ENCODE data around the gene FUCA2. TPM values are rescaled to one million over a fixed set of nuclear protein-coding genes. Genes with fewer than 3 reads are reported as not detected.

The FUCA2 gene
- total RNA-seq, 5 donors from 2014 or later (not counting 1 experiment from before 2014, with no cell fraction given) = 4.6 to 9.0 (median 7.1) TPM

DNA sequence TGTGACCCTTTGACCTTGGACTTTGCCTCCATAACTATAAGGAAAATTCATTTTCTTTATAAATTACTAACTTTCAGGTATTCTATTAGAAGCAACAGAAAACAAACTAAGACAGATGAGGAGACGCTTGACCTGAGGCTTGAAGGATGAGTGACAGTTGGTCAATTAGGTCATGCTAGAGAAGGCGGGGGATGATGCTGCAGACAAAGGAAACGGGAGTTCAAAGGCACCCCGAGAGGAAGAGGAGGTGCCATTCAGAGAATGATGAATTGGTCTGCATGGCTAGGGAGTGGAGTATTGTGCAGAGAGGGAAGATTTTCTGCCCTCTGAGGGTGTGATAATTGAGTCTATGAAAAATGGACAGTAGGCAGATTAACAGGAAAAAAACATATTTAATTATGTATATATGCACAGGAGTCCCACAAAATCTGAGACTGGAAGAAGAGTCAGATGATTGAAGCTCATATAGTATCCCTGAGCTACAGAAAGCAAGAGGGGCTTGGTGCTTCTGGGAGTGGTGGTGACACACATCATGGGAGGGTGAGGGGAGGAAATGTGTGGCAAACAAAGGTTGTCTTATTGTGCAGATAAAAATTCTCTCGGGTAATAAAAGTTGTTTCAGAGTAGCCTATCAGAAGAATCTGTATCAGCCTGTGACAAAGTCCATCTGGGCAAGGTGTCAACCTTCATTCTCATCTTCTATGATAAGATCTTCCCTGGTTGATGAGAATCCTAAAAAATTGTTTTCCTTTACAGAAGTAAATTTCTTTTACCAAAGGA lies 20.4 kb upstream of the FUCA2 start:
- H3K27ac Mint-ChIP-seq = no peak overlapping the region
- CTCF ChIA-PET = no interaction called here
- POLR2A ChIA-PET = no interaction called here
- H3K36me3 Mint-ChIP-seq = no peaks in the 10 kb centered on the region
- peaks cover 15 to 32% (median 19%) of the 10 kb centered on the region in 3 donors for H3K4me1 Mint-ChIP-seq
- 10% methylated on average over 4 of the region's 5 CpGs for WGBS (ENCODE audit: insufficient coverage)
- peaks cover 10 to 22% of the 10 kb centered on the region in 2 experiments for H3K4me1 ChIP-seq (ENCODE audit: control insufficient read depth in 1 of 2, extremely low read depth in 1 of 2, insufficient read depth in 2 of 2, low read length in 2 of 2)
- H3K9me3 ChIP-seq = no peaks in the 10 kb centered on the region
- no peaks in the 10 kb centered on the region for H3K36me3 ChIP-seq (ENCODE audit: control insufficient read depth in 2 of 2, extremely low read depth in 1 of 2, insufficient read depth in 1 of 2, low read length in 1 of 2)
- H3K4me3 ChIP-seq (ENCODE audit: control insufficient read depth in 1 of 2, extremely low read depth in 1 of 2, low read length in 1 of 2) = no peak overlapping the region
- H3K27me3 Mint-ChIP-seq = no peaks in the 10 kb centered on the region
- no peak for ATAC-seq (replicated peaks in 1 of 4)
- no peak overlapping the region for H3K4me3 Mint-ChIP-seq
- H3K9me3 Mint-ChIP-seq = no peaks in the 10 kb centered on the region
- no peak for DNase-seq
- H3K27ac ChIP-seq (ENCODE audit: low read length) = no peak overlapping the region
- no peaks in the 10 kb centered on the region for H3K27me3 ChIP-seq (replicated peaks in 1 of 2; ENCODE audit: control insufficient read depth in 2 of 2, extremely low read depth in 1 of 2, insufficient read depth in 2 of 2, low read length in 1 of 2)

DNA sequence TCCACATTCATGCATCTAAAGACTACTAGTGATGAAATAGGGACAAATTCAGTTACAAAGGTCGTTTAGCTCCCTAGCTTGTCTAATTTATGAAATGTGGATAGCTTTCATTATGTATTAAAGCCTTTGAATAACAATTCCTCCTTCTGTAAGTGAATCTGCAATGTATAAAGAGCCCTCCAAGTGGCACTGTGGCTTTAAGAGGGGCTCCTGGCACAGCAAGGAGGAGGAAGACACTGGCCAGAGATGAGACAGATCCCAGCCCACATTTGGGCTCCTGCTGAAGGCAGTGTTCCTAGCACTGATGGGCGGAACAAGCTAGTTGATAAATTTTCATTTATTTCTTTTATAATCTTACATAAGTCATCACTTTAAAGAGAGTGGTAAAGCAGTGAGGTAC lies 17.6 kb upstream of the FUCA2 start:
- Histone ChIP-seq H3K36me3 (ENCODE audit: control insufficient read depth in 2 of 2, extremely low read depth in 1 of 2, insufficient read depth in 1 of 2, low read length in 1 of 2) (no peaks in the 10 kb centered on the region), H3K27me3 (replicated peaks in 1 of 2; ENCODE audit: control insufficient read depth in 2 of 2, extremely low read depth in 1 of 2, insufficient read depth in 2 of 2, low read length in 1 of 2) (no peaks in the 10 kb centered on the region), H3K9me3 (no peaks in the 10 kb centered on the region), H3K27ac (ENCODE audit: low read length) (peak overlapping the region; percentile 74), H3K4me3 (ENCODE audit: control insufficient read depth in 1 of 2, extremely low read depth in 1 of 2, low read length in 1 of 2) (no peak overlapping the region), H3K4me1 (ENCODE audit: control insufficient read depth in 1 of 2, extremely low read depth in 1 of 2, insufficient read depth in 2 of 2, low read length in 2 of 2) (peaks cover 10 to 11% of the 10 kb centered on the region in 2 experiments)
- DNase-seq (peak in 1 of 35 experiments; percentile 32), ATAC-seq (replicated peaks in 1 of 4) (peak; percentile 36 to 62 (median 54))
- Mint-ChIP-seq H3K9me3 (no peaks in the 10 kb centered on the region), H3K27me3 (no peaks in the 10 kb centered on the region), H3K4me1 (peaks cover 14 to 17% (median 15%) of the 10 kb centered on the region in 3 donors), H3K27ac (peak overlapping the region; percentile 97 to 99), H3K4me3 (peak overlapping the region in 1 of 3 donors; percentile 47), H3K36me3 (no peaks in the 10 kb centered on the region)
- CTCF ChIA-PET = interaction anchor here (0.6 to 1.5 kb wide), 4 partner anchors 9 to 235 kb away, joined by 3 to 10 read pairs (median 5); no protein-coding TSS in a partner anchor
- POLR2A ChIA-PET = interaction anchor here (0.6 kb wide), 2 partner anchors 8 to 117 kb away, joined by 3 read pairs; no protein-coding TSS in a partner anchor
- WGBS (ENCODE audit: insufficient coverage) = no CpG with 5 or more reads among the region's 2 CpGs

DNA sequence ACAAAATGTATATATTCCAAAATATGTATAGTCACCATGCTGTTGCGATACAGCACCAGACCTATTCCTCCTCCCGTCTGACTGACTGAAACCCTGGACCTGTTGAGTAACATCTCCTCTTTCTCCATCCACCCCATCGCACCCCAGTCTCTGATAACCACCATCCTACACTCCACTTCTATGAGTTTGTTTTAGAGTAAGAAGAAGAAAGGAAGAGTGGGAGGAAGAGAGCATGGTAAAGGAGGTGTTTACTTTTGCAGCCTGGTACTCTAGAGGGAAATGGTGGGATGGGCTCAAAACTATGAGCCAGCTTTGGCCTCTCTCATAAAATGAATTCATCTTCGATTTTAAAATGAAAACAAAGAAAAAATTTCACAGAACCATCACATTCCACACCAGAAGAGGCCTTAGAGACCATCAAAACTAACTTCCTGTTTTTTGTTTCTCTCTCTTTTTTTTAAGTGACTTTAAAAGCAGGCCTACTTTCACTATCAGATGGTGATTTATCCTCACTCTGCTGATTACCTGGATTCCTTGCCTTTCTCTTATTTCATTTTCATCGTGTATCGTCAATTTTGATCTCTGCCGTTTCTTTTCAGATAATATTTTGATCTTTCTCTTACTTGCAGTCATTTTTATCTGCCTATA lies 16.8 kb upstream of the FUCA2 start:
- peak in 1 of 35 experiments; percentile 35 for DNase-seq
- POLR2A ChIA-PET = interaction anchor here in 1 of 2 donors (0.6 kb wide), 1 partner anchor 89 kb away, joined by 3 read pairs; no protein-coding TSS in a partner anchor
- CTCF ChIA-PET = interaction anchor here in 1 of 2 donors (1.4 to 1.5 kb wide), 2 partner anchors 10 to 47 kb away, joined by 7 to 10 read pairs; no protein-coding TSS in a partner anchor
- H3K36me3 Mint-ChIP-seq = peaks cover 7% of the 10 kb centered on the region
- H3K9me3 ChIP-seq = no peaks in the 10 kb centered on the region
- peak overlapping the region; percentile 17 to 47 (median 28) for H3K4me3 Mint-ChIP-seq
- H3K4me1 ChIP-seq (ENCODE audit: control insufficient read depth in 1 of 2, extremely low read depth in 1 of 2, insufficient read depth in 2 of 2, low read length in 2 of 2) = peaks cover 10 to 11% of the 10 kb centered on the region in 2 experiments
- ATAC-seq (replicated peaks in 1 of 4) = peak; percentile 63 to 73 (median 66)
- no peak overlapping the region for H3K4me3 ChIP-seq (ENCODE audit: control insufficient read depth in 1 of 2, extremely low read depth in 1 of 2, low read length in 1 of 2)
- H3K36me3 ChIP-seq (ENCODE audit: control insufficient read depth in 2 of 2, extremely low read depth in 1 of 2, insufficient read depth in 1 of 2, low read length in 1 of 2) = no peaks in the 10 kb centered on the region
- H3K27me3 ChIP-seq (replicated peaks in 1 of 2; ENCODE audit: control insufficient read depth in 2 of 2, extremely low read depth in 1 of 2, insufficient read depth in 2 of 2, low read length in 1 of 2) = no peaks in the 10 kb centered on the region
- H3K9me3 Mint-ChIP-seq = peaks cover 0 to 4% (median 0%) of the 10 kb centered on the region in 3 donors
- no peaks in the 10 kb centered on the region for H3K27me3 Mint-ChIP-seq
- peak overlapping the region; percentile 74 for H3K27ac ChIP-seq (ENCODE audit: low read length)
- peaks cover 14 to 17% (median 15%) of the 10 kb centered on the region in 3 donors for H3K4me1 Mint-ChIP-seq
- no CpG with 5 or more reads among the region's 7 CpGs for WGBS (ENCODE audit: insufficient coverage)
- peak overlapping the region; percentile 97 to 99 for H3K27ac Mint-ChIP-seq

GRCh38 chr6:143527677-143528076 lies 16.2 kb upstream of the FUCA2 start:
- Histone ChIP-seq H3K4me3 (ENCODE audit: control insufficient read depth in 1 of 2, extremely low read depth in 1 of 2, low read length in 1 of 2) (no peak overlapping the region), H3K27ac (ENCODE audit: low read length) (peak overlapping the region; percentile 74), H3K27me3 (replicated peaks in 1 of 2; ENCODE audit: control insufficient read depth in 2 of 2, extremely low read depth in 1 of 2, insufficient read depth in 2 of 2, low read length in 1 of 2) (no peaks in the 10 kb centered on the region), H3K36me3 (ENCODE audit: control insufficient read depth in 2 of 2, extremely low read depth in 1 of 2, insufficient read depth in 1 of 2, low read length in 1 of 2) (no peaks in the 10 kb centered on the region), H3K4me1 (ENCODE audit: control insufficient read depth in 1 of 2, extremely low read depth in 1 of 2, insufficient read depth in 2 of 2, low read length in 2 of 2) (peaks cover 10 to 11% of the 10 kb centered on the region in 2 experiments), H3K9me3 (no peaks in the 10 kb centered on the region)
- Mint-ChIP-seq H3K27me3 (no peaks in the 10 kb centered on the region), H3K4me1 (peaks cover 14 to 17% (median 15%) of the 10 kb centered on the region in 3 donors), H3K27ac (peak overlapping the region; percentile 97 to 99), H3K4me3 (no peak overlapping the region), H3K9me3 (peaks cover 0 to 4% (median 0%) of the 10 kb centered on the region in 3 donors), H3K36me3 (peaks cover 7% of the 10 kb centered on the region)
- CTCF ChIA-PET = no interaction called here
- WGBS (ENCODE audit: insufficient coverage) = no CpG with 5 or more reads among the region's 1 CpG
- DNase-seq (no peak), ATAC-seq (replicated peaks in 1 of 4) (no peak)
- POLR2A ChIA-PET = interaction anchor here in 1 of 2 donors (0.6 kb wide), 1 partner anchor 89 kb away, joined by 3 read pairs; no protein-coding TSS in a partner anchor

DNA sequence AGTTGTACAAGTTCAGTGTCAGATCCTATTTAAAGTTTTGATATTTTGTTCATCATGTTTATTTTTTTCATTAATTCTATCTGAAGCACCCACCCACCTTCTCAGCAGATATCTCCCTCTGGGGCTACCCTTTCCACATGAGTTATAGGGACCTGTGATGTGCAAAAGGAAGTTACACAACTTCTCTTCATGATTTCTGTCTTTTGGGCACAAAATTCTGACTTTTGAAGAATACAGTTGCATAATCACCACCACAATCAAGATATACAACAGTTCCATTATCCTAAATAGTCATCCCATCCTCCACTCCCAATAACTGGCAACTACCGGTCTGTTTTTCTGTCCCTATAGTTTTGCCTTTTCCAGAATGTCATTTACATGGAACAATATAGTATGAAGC lies 13.8 kb upstream of the FUCA2 start:
- Mint-ChIP-seq H3K4me1 (peaks cover 14 to 22% (median 22%) of the 10 kb centered on the region in 3 donors), H3K27me3 (no peaks in the 10 kb centered on the region), H3K9me3 (peaks cover 0 to 4% (median 0%) of the 10 kb centered on the region in 3 donors), H3K36me3 (peaks cover 7% of the 10 kb centered on the region), H3K4me3 (no peak overlapping the region), H3K27ac (no peak overlapping the region)
- DNase-seq (no peak), ATAC-seq (replicated peaks in 1 of 4) (no peak)
- Histone ChIP-seq H3K9me3 (no peaks in the 10 kb centered on the region), H3K4me3 (ENCODE audit: control insufficient read depth in 1 of 2, extremely low read depth in 1 of 2, low read length in 1 of 2) (no peak overlapping the region), H3K4me1 (ENCODE audit: control insufficient read depth in 1 of 2, extremely low read depth in 1 of 2, insufficient read depth in 2 of 2, low read length in 2 of 2) (peaks cover 6 to 11% of the 10 kb centered on the region in 2 experiments), H3K36me3 (ENCODE audit: control insufficient read depth in 2 of 2, extremely low read depth in 1 of 2, insufficient read depth in 1 of 2, low read length in 1 of 2) (no peaks in the 10 kb centered on the region), H3K27me3 (replicated peaks in 1 of 2; ENCODE audit: control insufficient read depth in 2 of 2, extremely low read depth in 1 of 2, insufficient read depth in 2 of 2, low read length in 1 of 2) (no peaks in the 10 kb centered on the region), H3K27ac (ENCODE audit: low read length) (no peak overlapping the region)
- CTCF ChIA-PET = no interaction called here
- no CpG with 5 or more reads among the region's 1 CpG for WGBS (ENCODE audit: insufficient coverage)
- POLR2A ChIA-PET = no interaction called here

DNA sequence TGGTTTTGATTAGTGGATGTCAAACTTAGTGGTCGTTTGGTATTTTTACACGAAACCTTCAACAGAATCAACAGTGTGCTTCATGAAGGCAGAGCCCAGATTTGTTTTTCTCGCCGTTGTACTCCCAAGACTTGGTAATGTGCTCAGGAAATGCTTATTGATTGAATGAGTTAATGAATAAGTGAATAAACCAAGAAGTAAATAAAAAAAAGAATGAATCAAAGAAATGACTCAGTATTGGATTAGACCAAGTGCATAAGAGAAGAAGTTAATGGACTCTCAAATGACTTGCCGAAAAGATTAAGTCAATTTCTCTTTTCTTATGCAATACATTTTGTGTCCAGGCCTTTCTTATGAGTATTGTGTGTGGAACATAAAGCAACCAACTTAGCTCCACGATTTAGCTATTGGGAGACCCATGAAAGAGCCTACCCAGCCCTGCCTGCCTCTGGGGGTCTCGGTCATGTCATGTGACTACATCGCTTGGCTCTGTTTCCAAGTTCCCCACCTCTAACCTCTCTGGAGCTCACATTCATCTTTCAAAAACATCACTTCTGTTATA lies 10.6 kb upstream of the FUCA2 start:
- H3K27me3 ChIP-seq (replicated peaks in 1 of 2; ENCODE audit: control insufficient read depth in 2 of 2, extremely low read depth in 1 of 2, insufficient read depth in 2 of 2, low read length in 1 of 2) = no peaks in the 10 kb centered on the region
- H3K4me1 Mint-ChIP-seq = peaks cover 0 to 8% (median 7%) of the 10 kb centered on the region in 3 donors
- H3K9me3 ChIP-seq = no peaks in the 10 kb centered on the region
- 93% methylated on average over 5 of the region's 8 CpGs for WGBS (ENCODE audit: insufficient coverage)
- no peaks in the 10 kb centered on the region for H3K4me1 ChIP-seq (ENCODE audit: control insufficient read depth in 1 of 2, extremely low read depth in 1 of 2, insufficient read depth in 2 of 2, low read length in 2 of 2)
- peaks cover 0 to 4% (median 0%) of the 10 kb centered on the region in 3 donors for H3K9me3 Mint-ChIP-seq
- no peaks in the 10 kb centered on the region for H3K27me3 Mint-ChIP-seq
- H3K36me3 ChIP-seq (ENCODE audit: control insufficient read depth in 2 of 2, extremely low read depth in 1 of 2, insufficient read depth in 1 of 2, low read length in 1 of 2) = no peaks in the 10 kb centered on the region
- H3K4me3 Mint-ChIP-seq = no peak overlapping the region
- no peak overlapping the region for H3K27ac ChIP-seq (ENCODE audit: low read length)
- CTCF ChIA-PET = interaction anchor here (0.6 to 0.9 kb wide), 2 partner anchors 13 to 314 kb away, joined by 3 to 6 read pairs; no protein-coding TSS in a partner anchor
- H3K27ac Mint-ChIP-seq = no peak overlapping the region
- POLR2A ChIA-PET = no interaction called here
- ATAC-seq (replicated peaks in 1 of 4) (no peak), DNase-seq (no peak)
- H3K4me3 ChIP-seq (ENCODE audit: control insufficient read depth in 1 of 2, extremely low read depth in 1 of 2, low read length in 1 of 2) = no peak overlapping the region
- H3K36me3 Mint-ChIP-seq = peaks cover 11% of the 10 kb centered on the region
